ENCODE data around the gene DOCK2.
"Not testable (repeated sequence)": the region's sequence is repeated elsewhere in the genome, so short reads cannot be mapped to it uniquely, and the experiment has no call there.

The DOCK2 gene

GRCh38 chr5:169913479-169913878, 276.4 kb downstream of the DOCK2 start:
- DNase-seq: no peak

- DNase-seq: no peak
Measured at GRCh38 chr5:169914766-169915165, 277.7 kb downstream of the DOCK2 start.

GRCh38 chr5:169917500-169917899, 280.4 kb downstream of the DOCK2 start:
- DNase-seq: no peak

- no peak for DNase-seq
Measured at GRCh38 chr5:169918228-169918627, 281.2 kb downstream of the DOCK2 start.

- no peak for DNase-seq
Measured at GRCh38 chr5:169920474-169920873, 283.4 kb downstream of the DOCK2 start.

GRCh38 chr5:169921384-169921783, 284.3 kb downstream of the DOCK2 start:
- no peak for DNase-seq

GRCh38 chr5:169921949-169922348, 284.9 kb downstream of the DOCK2 start:
- DNase-seq: no peak

- no peak for DNase-seq
Measured at GRCh38 chr5:169922474-169922873, 285.4 kb downstream of the DOCK2 start.

- no peak for DNase-seq
Measured at GRCh38 chr5:169923988-169924387, 286.9 kb downstream of the DOCK2 start.

GRCh38 chr5:169933127-169933526, 296.1 kb downstream of the DOCK2 start:
- DNase-seq: no peak

- DNase-seq: no peak
Measured at GRCh38 chr5:169933616-169934015, 296.5 kb downstream of the DOCK2 start.

- DNase-seq: no peak
Measured at GRCh38 chr5:169934990-169935389, 297.9 kb downstream of the DOCK2 start.

GRCh38 chr5:169935762-169936161, 298.7 kb downstream of the DOCK2 start:
- no peak for DNase-seq

- no peak for DNase-seq
Measured at GRCh38 chr5:169938439-169938838, 301.4 kb downstream of the DOCK2 start.

GRCh38 chr5:169939731-169940130, 302.7 kb downstream of the DOCK2 start:
- no peak for DNase-seq

- DNase-seq: no peak
Measured at GRCh38 chr5:169941542-169941941, 304.5 kb downstream of the DOCK2 start.

GRCh38 chr5:169942181-169942580, 305.1 kb downstream of the DOCK2 start:
- DNase-seq: no peak

GRCh38 chr5:169943026-169943425, 306.0 kb downstream of the DOCK2 start:
- DNase-seq: no peak

GRCh38 chr5:169944115-169944514, 307.0 kb downstream of the DOCK2 start:
- no peak for DNase-seq

GRCh38 chr5:169944922-169945680, 308.0 kb downstream of the DOCK2 start:
- DNase-seq: no peak

GRCh38 chr5:169945831-169946261, 308.8 kb downstream of the DOCK2 start:
- no peak for DNase-seq

- no peak for DNase-seq
Measured at GRCh38 chr5:169946743-169947295, 309.7 kb downstream of the DOCK2 start.

GRCh38 chr5:169950333-169950732, 313.3 kb downstream of the DOCK2 start:
- DNase-seq: no peak

- DNase-seq: not testable (repeated sequence)
Measured at GRCh38 chr5:169953196-169953595, 316.1 kb downstream of the DOCK2 start.

GRCh38 chr5:169954786-169955185, 317.7 kb downstream of the DOCK2 start:
- no peak for DNase-seq

Data from activated T-cell treated with anti-CD3 and anti-CD28 coated beads for 4 hours (primary cell).